ENCODE results near the gene ARHGAP33. TPM values are rescaled to one million over a fixed set of nuclear protein-coding genes. Genes with fewer than 3 reads are reported as not detected.

The ARHGAP33 gene
- polyA plus RNA-seq, 2 of the 4 experiments (the other 2 are of a cell fraction) = 0.84 to 6.1 TPM

DNA sequence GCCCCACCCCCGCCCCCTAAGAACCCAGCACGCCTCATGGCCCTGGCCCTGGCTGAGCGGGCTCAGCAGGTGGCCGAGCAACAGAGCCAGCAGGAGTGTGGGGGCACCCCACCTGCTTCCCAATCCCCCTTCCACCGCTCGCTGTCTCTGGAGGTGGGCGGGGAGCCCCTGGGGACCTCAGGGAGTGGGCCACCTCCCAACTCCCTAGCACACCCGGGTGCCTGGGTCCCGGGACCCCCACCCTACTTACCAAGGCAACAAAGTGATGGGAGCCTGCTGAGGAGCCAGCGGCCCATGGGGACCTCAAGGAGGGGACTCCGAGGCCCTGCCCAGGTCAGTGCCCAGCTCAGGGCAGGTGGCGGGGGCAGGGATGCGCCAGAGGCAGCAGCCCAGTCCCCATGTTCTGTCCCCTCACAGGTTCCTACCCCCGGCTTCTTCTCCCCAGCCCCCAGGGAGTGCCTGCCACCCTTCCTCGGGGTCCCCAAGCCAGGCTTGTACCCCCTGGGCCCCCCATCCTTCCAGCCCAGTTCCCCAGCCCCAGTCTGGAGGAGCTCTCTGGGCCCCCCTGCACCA is 11.9 kb downstream of the ARHGAP33 start:
- FAIRE-seq (no peak), ATAC-seq (no peak), DNase-seq (ENCODE audit: low read depth in 1 of 2, low spot score in 1 of 2) (no peak)
- TF ChIP-seq HOXA7 (CRISPR knock-in tag; IDR thresholded peaks at IDR 0.05) (no peak), ESRRA (IDR thresholded peaks at IDR 0.05; ENCODE audit: borderline replicate concordance, low read length) (no peak), HOXB13 (CRISPR knock-in tag; IDR thresholded peaks at IDR 0.05; ENCODE audit: low read depth) (no peak), SMC3 (IDR thresholded peaks at IDR 0.05) (no peak), MAZ (IDR thresholded peaks at IDR 0.05; ENCODE audit: borderline replicate concordance, low read depth, low read length) (no peak), ZC3H11A (IDR thresholded peaks at IDR 0.05) (no peak)
- TF ChIP-seq, protein P1, sequence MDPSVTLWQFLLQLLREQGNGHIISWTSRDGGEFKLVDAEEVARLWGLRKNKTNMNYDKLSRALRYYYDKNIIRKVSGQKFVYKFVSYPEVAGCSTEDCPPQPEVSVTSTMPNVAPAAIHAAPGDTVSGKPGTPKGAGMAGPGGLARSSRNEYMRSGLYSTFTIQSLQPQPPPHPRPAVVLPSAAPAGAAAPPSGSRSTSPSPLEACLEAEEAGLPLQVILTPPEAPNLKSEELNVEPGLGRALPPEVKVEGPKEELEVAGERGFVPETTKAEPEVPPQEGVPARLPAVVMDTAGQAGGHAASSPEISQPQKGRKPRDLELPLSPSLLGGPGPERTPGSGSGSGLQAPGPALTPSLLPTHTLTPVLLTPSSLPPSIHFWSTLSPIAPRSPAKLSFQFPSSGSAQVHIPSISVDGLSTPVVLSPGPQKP (IDR thresholded peaks at IDR 0.05; ENCODE audit: low read depth, low read length) = no peak
- TF ChIP-seq, protein P2, sequence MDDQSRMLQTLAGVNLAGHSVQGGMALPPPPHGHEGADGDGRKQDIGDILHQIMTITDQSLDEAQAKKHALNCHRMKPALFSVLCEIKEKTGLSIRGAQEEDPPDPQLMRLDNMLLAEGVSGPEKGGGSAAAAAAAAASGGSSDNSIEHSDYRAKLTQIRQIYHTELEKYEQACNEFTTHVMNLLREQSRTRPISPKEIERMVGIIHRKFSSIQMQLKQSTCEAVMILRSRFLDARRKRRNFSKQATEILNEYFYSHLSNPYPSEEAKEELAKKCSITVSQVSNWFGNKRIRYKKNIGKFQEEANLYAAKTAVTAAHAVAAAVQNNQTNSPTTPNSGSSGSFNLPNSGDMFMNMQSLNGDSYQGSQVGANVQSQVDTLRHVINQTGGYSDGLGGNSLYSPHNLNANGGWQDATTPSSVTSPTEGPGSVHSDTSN (IDR thresholded peaks at IDR 0.05) = no peak
- Histone ChIP-seq H3K27ac (no peak overlapping the region), H3K4me1 (no peaks in the 10 kb centered on the region), H3K4me3 (no peak overlapping the region), H3K9me3 (no peaks in the 10 kb centered on the region), H3K4me2 (no peak overlapping the region)
- POLR2A ChIA-PET = interaction anchor here (0.7 kb wide), 1 partner anchor 24 kb away, joined by 5 read pairs; no protein-coding TSS in a partner anchor
- CTCF ChIA-PET = interaction anchor here (0.8 to 5.9 kb wide), 4 partner anchors 10 to 93 kb away, joined by 3 to 23 read pairs (median 4); no protein-coding TSS in a partner anchor
- WGBS (ENCODE audit: missing lambda C conversion rate) = 69% methylated on average over 11 of the region's 15 CpGs

DNA sequence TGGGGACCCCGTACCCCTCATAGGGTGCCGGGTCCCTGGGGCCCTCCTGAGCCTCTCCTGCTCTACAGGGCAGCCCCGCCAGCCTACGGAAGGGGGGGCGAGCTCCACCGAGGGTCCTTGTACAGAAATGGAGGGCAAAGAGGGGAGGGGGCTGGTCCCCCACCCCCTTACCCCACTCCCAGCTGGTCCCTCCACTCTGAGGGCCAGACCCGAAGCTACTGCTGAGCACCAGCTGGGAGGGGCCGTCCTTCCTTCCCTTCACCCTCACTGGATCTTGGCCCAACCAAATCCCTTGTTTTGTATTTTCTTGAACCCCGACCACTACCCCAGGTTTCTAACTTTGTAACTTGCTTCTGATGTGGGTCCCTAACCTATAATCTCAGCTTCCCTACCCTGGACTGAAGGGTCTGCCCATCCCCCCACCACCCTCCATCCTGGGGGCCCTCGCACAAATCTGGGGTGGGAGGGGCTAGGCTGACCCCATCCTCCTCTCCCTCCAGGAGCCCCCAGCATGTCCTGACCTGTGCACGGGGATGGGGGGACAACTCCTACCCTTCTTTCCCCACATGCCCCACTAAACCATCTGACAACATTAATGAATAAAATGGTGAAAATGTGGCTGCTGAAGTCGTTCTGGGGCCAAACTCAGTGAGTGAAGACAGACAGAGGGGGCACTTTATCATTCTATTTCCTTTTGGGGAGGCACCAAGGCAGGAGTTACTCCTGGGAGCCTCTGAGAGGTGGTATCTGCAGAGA is 13.0 kb downstream of the ARHGAP33 start:
- no peak for TF ChIP-seq FOSB (CRISPR knock-in tag; IDR thresholded peaks at IDR 0.05)
- TF ChIP-seq GATA3 (IDR thresholded peaks at IDR 0.05; ENCODE audit: borderline replicate concordance) = no peak
- no peak for TF ChIP-seq TP53 (CRISPR knock-in tag; IDR thresholded peaks at IDR 0.05)
- TF ChIP-seq HEYL (CRISPR knock-in tag; IDR thresholded peaks at IDR 0.05) = no peak
- TF ChIP-seq ZSCAN20 (CRISPR knock-in tag; IDR thresholded peaks at IDR 0.05) = no peak
- TF ChIP-seq SREBF2 (IDR thresholded peaks at IDR 0.05) = no peak
- TF ChIP-seq RARB (CRISPR knock-in tag; IDR thresholded peaks at IDR 0.05) = no peak
- no peak for TF ChIP-seq CEBPB (IDR thresholded peaks at IDR 0.05)
- TF ChIP-seq EHF (CRISPR knock-in tag; IDR thresholded peaks at IDR 0.05) = no peak
- no peak for TF ChIP-seq MAZ (IDR thresholded peaks at IDR 0.05; ENCODE audit: borderline replicate concordance, low read depth, low read length)
- no peak for TF ChIP-seq PHF8 (IDR thresholded peaks at IDR 0.05; ENCODE audit: borderline replicate concordance, low read depth)
- TF ChIP-seq EHMT2 (IDR thresholded peaks at IDR 0.05; ENCODE audit: low read depth) = no peak
- TF ChIP-seq ZC3H11A (IDR thresholded peaks at IDR 0.05) = no peak
- TF ChIP-seq RFX5 (IDR thresholded peaks at IDR 0.05) = no peak
- ATAC-seq (no peak), FAIRE-seq (no peak), DNase-seq (ENCODE audit: low read depth in 1 of 2, low spot score in 1 of 2) (no peak)
- H3K4me2 ChIP-seq = no peak overlapping the region
- WGBS (ENCODE audit: missing lambda C conversion rate) = 69% methylated on average over 11 of the region's 12 CpGs
- no peak overlapping the region for H3K27ac ChIP-seq
- H3K9me3 ChIP-seq = no peaks in the 10 kb centered on the region
- ChIA-PET CTCF (interaction anchor here (0.8 to 5.9 kb wide), 10 partner anchors 8 to 158 kb away, joined by 3 to 23 read pairs (median 4); no protein-coding TSS in a partner anchor), POLR2A (interaction anchor here (0.7 kb wide), 1 partner anchor 23 kb away, joined by 5 read pairs; no protein-coding TSS in a partner anchor)
- H3K4me1 ChIP-seq = peaks cover 4% of the 10 kb centered on the region
- no peak overlapping the region for H3K4me3 ChIP-seq

Data from A549 (cell line).